GM21786 (cell line): ENCODE measurements around the gene CAMK2B.

ENCODE experiments used
- ATAC-seq: cut with Tn5 transposase; IDR thresholded peaks from one replicate; pipeline ENCODE4 v1.9.1; 2021; ENCODE audit not compliant: unreplicated experiment

CAMK2B gene

DNA sequence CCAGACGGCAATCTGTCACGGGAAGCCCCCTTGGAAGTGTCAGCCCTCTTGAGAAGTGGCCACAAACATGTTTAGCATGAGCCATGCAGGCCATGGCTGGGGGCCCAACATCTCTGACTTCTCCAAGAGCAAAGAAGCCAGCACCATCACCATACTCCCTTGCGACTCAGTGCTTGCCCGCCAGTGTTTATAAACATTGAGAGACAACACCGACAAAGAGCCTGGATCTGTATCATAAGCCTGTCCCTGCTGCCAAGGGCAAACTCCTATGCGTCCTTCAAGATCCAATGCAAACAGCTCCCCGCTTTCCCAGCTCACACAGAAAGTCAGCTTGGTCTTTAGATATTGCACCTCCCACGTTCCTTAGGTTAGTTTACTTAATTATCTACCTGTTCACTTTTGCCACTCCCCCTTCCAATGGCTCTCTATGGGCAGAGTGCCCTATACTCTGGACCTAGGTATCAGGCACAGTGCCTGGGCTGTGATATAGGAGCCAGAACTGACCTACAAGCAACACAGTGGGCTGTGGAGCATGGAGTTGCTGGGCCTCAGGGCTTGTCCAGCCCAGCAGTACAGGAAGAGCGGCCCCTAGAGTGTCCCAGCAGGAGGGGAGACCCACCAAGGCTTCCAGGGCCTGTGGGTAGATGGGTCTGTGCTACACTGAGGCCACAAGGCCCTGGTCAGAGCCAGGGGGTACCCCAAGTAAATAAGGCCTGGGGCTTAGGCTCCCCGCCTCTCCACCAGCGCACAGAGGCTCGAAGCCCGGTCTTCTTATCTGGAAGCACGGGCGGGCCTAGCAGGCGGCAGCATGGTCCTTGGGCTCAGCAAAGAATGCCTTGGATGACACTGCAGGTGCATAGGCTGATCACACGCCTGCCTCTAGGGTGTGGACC, 37.7 kb downstream of the CAMK2B start:
- no peak for ATAC-seq

GRCh38 chr7:44286618-44287487, 38.5 kb downstream of the CAMK2B start:
- ATAC-seq: no peak

DNA sequence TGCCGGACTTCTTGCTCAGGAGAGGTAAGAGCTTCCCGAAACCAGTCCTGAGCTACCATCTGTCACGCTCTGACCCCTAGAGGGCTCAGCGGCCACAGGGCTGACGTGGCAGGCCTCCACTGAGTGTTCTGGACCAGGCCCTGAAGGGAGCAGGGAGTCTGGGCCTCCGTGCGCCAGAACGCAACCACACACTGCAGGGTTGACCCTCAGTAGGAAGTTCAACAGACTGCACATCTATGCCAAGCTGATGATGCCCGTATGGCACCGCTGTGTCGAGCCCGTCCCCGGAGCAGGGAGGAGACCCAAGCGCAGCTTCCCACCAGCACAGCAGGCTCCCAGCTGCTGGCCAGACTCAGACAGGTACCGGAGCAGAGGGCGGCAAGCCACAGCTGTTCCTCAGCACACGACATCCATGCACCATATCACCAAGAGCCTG, 39.2 kb downstream of the CAMK2B start:
- ATAC-seq: no peak

- no peak for ATAC-seq
These were observed 39.8 kb downstream of the CAMK2B start for GRCh38 chr7:44285561-44285960.

DNA sequence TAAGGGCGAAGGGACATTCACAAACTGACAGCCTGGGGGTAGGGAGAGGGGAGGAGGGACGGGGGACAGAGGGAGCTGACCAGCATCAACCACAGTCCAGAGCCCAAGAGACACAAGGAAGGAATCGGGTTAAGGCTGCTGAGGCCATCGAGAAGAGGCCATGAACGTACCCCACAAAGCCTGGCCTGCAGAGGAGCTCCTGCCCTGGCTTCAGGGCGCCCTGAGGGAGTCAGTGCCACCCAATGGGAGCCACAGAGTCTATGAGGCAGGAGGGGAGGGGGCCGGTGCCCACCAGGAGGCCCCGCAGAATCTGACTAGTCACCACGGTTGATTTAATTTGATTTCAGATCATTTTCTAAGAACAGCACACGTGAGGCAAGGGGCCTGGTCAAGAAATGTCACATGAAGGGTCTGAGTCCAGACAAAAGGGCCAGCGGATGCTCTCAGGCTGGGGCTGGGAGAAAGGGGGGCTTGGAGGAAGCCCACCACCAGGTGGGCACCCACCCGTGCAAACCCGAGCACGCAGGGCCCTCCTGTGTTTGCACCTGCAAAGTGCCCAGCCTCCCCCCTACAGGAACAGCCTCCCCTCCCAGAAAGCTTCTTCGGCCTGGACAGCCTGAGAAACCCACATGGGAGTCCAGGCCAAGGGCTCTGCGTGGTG, 40.4 kb downstream of the CAMK2B start:
- no peak for ATAC-seq

DNA sequence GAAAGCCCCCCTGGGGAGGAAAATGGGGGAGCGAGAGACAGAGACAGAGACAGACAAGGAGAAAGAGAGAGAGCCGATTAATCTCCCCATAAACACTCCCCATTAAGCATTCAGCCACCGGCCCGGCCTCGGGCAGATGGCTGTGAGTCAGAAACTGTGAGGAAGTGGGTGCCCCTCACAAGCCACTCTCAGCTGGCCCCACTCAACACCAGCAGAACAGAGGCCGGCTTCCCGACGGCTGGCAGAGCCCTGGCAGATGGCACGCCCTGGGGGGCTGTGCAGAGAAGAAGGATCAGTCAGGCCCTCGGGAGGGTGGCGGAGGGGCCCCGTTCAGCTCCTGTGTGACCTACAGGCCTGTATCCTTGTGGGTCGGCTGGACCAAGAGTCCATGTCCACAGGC, 41.2 kb downstream of the CAMK2B start:
- no peak for ATAC-seq

DNA sequence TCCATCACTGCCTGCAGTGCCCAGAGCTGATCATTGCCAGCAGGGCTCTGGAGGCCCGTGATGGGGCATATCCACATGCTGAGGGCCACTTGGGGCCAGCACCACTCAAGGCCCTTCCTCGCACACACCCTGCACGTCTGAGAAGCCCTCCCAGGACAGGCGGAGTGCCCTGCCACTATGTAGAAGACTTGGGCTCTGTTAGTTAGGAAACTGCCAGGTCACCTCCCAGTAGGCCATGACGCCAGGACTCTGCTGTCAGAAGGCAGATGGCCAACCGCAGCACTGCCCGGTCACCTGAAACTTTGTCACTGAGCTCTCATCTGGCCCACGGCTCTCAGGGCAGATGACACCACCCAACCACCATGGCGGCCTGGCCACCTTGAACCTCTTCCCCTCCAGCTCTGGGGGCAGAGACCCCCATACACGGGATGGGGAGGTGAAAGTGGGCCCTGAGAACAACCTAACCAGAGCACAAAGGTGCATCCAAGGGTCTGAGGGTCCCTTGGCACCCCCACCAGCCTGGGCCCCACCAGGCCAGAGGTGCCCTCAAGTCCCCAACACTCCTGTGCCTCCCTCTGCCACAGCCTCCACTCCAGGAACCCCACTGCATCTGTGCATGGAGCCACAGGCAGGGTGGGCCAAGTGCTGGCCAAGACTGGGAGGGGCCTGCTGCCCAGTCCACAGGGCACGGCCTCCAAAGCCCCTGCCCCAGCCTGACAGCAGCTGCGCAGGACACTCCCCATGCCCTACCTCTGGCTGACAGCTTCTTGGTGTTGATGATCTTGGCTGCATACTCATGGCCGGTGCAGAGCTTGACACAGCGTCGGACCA, 41.8 kb downstream of the CAMK2B start:
- ATAC-seq: no peak

DNA sequence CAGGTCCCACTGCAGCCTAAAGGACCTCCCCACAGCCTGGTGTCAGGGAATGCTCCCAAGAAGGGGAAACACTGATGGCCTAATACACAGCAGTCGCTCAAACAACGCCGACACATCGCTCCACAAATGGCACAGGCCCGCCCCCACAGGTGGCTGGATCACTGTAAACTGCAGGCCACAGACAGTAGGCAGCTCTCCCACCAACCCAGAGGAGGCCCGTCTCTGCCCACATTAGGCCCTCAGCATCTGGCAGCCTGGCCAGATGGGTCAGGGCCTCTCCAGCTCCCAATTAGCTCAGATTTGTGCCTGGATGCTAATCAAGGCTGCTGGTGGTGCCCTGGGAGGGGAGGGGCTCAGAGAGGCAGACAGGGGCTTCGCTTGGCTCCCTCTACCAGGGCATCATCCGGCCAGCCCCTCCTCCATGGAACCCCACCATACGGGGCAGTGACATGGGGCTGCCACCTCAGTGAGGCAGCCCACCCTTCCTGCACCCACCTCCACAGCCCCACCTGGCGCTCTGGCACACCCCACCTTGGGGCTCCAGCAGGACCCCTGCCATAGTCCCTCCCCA, 42.7 kb downstream of the CAMK2B start:
- no peak for ATAC-seq

DNA sequence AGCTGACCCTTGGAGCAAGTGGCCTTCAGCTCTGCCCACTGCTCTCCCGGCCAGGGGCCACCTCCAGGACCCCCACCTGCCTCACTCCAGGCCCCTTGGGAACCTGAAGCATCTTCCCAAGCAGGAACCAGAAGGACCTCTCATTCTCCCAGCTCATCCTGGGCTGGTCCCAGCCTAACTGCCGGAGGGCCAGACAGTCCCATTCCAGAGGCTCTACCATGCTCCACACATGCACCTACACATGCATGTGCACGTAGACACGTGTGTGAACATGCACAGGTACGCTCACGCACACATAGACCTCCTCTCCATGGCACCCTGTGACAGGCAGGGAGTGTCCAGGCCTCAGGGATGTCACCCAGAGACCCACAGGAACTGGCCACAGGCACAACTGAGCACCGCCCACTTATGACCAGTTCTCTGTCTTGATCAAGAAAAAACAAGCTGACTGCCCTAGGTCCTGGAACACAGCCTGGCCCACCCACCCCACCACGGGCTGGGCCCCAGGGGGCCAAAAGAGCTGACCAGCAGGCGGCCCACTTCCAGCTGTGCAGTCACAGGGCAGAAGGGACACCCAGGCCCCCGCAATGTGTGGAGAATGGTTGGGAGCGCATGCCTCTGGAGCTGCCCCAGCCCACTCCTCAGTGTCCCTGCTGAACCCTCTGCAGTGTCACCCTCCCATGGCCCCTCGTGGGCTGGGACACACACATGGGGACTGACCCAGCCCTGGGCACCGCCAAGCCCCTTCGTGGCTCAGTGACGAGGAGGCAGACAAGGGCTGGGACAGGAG, 43.4 kb downstream of the CAMK2B start:
- no peak for ATAC-seq

GRCh38 chr7:44280993-44281721, 44.2 kb downstream of the CAMK2B start:
- no peak for ATAC-seq

- no peak for ATAC-seq
These were observed 44.8 kb downstream of the CAMK2B start for GRCh38 chr7:44280636-44280992.

- no peak for ATAC-seq
These were observed 45.5 kb downstream of the CAMK2B start for GRCh38 chr7:44279731-44280505.

DNA sequence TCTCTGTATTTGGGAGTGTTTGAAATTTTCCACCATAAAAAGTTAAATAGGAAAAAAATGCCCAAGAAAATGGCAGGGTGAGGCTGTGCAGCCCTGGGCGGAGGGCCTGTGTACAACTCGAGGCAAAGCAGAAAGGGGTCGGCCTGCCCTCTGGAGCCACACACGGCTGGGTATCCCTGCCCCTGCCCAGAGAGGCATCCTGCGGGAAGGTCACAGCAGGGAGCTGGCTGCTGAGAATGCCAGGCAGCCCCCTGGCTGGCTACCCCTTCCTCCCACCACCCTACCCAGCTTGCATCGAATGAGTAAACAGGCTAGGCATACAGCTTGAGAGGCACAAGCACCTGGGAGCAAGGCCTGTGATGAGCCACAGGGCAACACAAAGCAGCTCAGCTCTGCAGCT, 46.1 kb downstream of the CAMK2B start:
- no peak for ATAC-seq

GRCh38 chr7:44278451-44279161, 46.8 kb downstream of the CAMK2B start:
- ATAC-seq: no peak

DNA sequence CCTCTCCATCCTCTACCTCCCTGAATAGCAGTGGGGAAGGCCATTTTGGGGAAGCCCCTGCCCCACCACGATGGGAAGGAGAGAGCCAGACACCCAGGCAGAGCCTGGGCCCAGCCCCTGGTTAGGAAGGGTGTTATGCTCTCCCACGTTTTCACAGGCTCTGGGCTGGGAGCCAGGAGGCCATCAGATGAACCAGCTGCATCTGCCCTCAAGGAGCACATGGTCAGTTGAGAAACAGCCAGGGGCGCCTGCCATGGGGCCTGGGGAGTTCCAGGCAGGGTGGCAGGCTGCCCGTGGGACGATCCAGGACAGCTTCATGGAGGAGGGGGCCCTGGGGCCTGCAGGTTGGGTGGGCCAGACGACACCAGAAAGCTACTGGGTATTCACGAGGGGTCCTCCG, 47.5 kb downstream of the CAMK2B start:
- ATAC-seq: no peak

- no peak for ATAC-seq
These were observed 48.0 kb downstream of the CAMK2B start for GRCh38 chr7:44277391-44277790.

- no peak for ATAC-seq
These were observed 48.7 kb downstream of the CAMK2B start for GRCh38 chr7:44276571-44277221.
